Fibroblast of mammary gland (primary cell): Measurements from ENCODE around the gene ANKK1.

Source experiments
- DNase-seq: peaks from one replicate; pipeline ENCODE4 v3.0.0-alpha.2; 2010; ENCODE audit warnings: low read depth
- H3K4me3 ChIP-seq: 2 replicates; pipeline ENCODE4 v1.5.1; 2011; ENCODE audit warnings: low read depth, mild to moderate bottlenecking, low read length, moderate library complexity; ENCODE audit not compliant: control insufficient read depth
- CTCF ChIP-seq: conservative IDR thresholded peaks from 2 replicates; pipeline ENCODE4 v1.5.1; 2011; ENCODE audit warnings: low read depth, low read length, inconsistent platforms; ENCODE audit not compliant: control insufficient read depth, insufficient read depth

Gene ANKK1

GRCh38 chr11:113376156-113376555 lies 11.4 kb upstream of the ANKK1 start:
- no peak overlapping the region for H3K4me3 ChIP-seq
- DNase-seq: peak; percentile 15
- TF ChIP-seq CTCF: no peak

GRCh38 chr11:113377681-113378412 lies 9.7 kb upstream of the ANKK1 start:
- H3K4me3 ChIP-seq: no peak overlapping the region
- DNase-seq: peak; percentile 52
- TF ChIP-seq CTCF: no peak

GRCh38 chr11:113378692-113379091 lies 8.9 kb upstream of the ANKK1 start:
- DNase-seq: no peak

GRCh38 chr11:113382121-113382520 lies 5.5 kb upstream of the ANKK1 start:
- peak; percentile 12 for DNase-seq
- TF ChIP-seq CTCF: no peak

More at GRCh38 chr11:113378692-113379091, 8.9 kb upstream of the ANKK1 start:
- no peak overlapping the region for H3K4me3 ChIP-seq
- TF ChIP-seq CTCF: no peak

GRCh38 chr11:113384551-113384950 lies 3.0 kb upstream of the ANKK1 start:
- DNase-seq: peak; percentile 91
- H3K4me3 ChIP-seq: no peak overlapping the region
- no peak for TF ChIP-seq CTCF

More at GRCh38 chr11:113382121-113382520, 5.5 kb upstream of the ANKK1 start:
- no peak overlapping the region for H3K4me3 ChIP-seq

GRCh38 chr11:113385749-113386148 lies 1.8 kb upstream of the ANKK1 start:
- no peak overlapping the region for H3K4me3 ChIP-seq
- TF ChIP-seq CTCF: no peak
- no peak for DNase-seq
